GM06990 (cell line): ENCODE data around the gene PKP3.

ENCODE experiments used
- DNase-seq: peaks from one replicate; pipeline ENCODE4 v3.0.0-alpha.2; 2011; ENCODE audit not compliant: insufficient read length; ENCODE audit errors: extremely low read depth
- H3K27me3 ChIP-seq: replicated peaks from 2 replicates; pipeline ENCODE4 v1.6.0; 2011; ENCODE audit warnings: low read length; ENCODE audit not compliant: control insufficient read depth, insufficient read depth
- H3K36me3 ChIP-seq: 2 replicates; pipeline ENCODE4 v1.5.1; 2011; ENCODE audit warnings: low read length; ENCODE audit not compliant: control insufficient read depth, insufficient read depth
- H3K4me3 ChIP-seq: replicated peaks from 2 replicates; pipeline ENCODE4 v1.5.1; 2011; ENCODE audit warnings: low read depth, mild to moderate bottlenecking, control low read depth, low read length
- TF ChIP-seq, protein P1 (sequence below): IDR thresholded peaks from 2 replicates; pipeline ENCODE4 v1.5.1; 2011; ENCODE audit warnings: low read length, control low read depth, mild to moderate bottlenecking, inconsistent platforms; ENCODE audit not compliant: insufficient read depth, poor library complexity, severe bottlenecking

Gene PKP3

DNA sequence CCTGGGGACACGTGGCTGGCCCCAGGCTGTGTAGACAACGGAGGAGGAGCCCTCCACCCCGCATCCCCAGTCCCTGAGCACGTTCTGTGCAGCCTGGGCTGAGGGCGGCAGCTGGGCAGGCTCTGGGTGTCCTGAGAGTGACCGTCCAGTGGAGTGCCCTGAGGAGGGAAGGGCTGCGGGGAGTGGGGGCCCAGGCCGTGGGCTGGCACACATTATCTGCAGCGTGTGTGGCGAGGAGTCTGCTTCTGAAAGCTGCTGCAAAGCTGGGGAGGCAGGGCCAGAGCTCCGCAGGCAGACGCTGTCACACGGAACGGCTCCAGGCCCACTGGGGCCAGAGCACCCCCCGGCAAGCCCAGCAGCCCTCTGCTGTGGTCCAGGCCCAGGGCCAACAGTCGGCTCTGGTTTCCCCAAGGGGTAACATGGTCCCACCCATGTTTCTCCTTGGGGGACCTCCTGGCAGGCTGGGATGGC is 48.6 kb downstream of the PKP3 start:
- H3K27me3 ChIP-seq: no peaks in the 10 kb centered on the region
- no peak overlapping the region for H3K4me3 ChIP-seq
- TF ChIP-seq, protein P1, sequence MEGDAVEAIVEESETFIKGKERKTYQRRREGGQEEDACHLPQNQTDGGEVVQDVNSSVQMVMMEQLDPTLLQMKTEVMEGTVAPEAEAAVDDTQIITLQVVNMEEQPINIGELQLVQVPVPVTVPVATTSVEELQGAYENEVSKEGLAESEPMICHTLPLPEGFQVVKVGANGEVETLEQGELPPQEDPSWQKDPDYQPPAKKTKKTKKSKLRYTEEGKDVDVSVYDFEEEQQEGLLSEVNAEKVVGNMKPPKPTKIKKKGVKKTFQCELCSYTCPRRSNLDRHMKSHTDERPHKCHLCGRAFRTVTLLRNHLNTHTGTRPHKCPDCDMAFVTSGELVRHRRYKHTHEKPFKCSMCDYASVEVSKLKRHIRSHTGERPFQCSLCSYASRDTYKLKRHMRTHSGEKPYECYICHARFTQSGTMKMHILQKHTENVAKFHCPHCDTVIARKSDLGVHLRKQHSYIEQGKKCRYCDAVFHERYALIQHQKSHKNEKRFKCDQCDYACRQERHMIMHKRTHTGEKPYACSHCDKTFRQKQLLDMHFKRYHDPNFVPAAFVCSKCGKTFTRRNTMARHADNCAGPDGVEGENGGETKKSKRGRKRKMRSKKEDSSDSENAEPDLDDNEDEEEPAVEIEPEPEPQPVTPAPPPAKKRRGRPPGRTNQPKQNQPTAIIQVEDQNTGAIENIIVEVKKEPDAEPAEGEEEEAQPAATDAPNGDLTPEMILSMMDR: no peak
- no peaks in the 10 kb centered on the region for H3K36me3 ChIP-seq
- DNase-seq: peak; percentile 14

DNA sequence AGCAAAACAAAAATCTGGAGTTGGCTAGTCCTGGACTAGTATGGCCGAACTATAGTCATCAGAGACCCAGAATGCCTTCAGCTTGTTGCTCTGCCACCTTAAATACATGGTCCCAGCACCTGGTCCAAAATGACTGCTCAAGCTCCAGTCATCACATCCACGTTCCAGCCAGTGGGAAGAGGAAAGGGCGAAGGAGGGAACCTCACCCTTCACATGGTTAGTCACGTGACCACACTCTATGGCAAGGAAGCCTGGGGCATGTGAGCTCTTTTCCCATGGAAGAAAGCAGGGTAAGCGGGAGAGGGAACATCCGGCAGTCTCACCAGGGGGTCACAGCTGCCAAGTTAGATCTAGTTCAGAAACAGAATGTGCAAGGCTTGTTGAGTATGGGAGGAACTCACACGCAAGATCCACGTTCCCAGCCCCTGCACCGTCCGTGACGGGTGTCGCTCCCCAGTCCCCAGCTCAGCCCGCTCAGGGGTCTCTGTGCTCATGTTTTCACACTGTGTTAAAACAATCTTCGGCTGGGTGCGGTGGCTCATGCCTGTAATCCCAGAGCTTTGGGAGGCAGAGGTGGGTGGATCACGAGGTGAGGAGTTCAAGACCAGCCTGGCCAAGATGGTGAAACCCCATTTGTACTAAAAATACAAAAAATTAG is 49.7 kb downstream of the PKP3 start:
- no peaks in the 10 kb centered on the region for H3K36me3 ChIP-seq
- DNase-seq: peak; percentile 9
- H3K27me3 ChIP-seq: no peaks in the 10 kb centered on the region
- no peak overlapping the region for H3K4me3 ChIP-seq
- TF ChIP-seq, protein P1: no peak

DNA sequence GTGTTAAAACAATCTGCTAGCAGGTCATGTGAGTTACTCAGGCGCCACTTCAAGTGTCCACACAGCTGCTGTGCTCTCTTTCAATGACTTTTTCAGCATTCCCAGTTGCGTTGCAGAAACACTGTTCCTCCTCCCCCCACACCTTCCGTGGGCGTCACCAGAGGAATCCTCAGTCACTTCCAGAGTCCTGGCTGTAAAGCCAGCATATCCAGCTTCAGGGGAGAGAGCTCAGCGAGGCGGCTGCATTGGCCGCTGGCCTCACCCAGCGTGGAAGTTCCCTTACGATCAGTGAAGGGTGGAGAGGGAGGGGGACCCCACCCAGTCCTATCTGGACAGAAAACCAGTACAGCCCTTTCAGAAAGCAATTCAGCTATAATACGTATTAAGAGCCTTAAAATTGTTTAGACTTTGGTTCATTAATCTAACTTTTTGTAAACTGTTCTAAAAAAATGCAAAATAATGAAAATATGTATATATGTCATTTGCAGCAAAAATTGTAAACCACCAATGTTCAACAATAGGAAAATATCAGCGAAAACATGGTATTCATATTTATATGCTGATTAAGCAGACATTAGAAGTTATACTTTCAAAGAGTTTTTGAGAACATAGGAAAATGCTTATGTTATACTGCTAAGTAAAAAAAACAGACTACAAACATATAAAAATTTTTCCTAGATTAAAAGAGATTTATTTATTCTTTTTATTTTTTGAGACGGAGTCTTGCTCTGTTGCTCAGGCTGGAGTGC is 50.6 kb downstream of the PKP3 start:
- peak; percentile 6 for DNase-seq
- Histone ChIP-seq H3K36me3 (no peaks in the 10 kb centered on the region), H3K27me3 (no peaks in the 10 kb centered on the region), H3K4me3 (no peak overlapping the region)
- TF ChIP-seq, protein P1: no peak

DNA sequence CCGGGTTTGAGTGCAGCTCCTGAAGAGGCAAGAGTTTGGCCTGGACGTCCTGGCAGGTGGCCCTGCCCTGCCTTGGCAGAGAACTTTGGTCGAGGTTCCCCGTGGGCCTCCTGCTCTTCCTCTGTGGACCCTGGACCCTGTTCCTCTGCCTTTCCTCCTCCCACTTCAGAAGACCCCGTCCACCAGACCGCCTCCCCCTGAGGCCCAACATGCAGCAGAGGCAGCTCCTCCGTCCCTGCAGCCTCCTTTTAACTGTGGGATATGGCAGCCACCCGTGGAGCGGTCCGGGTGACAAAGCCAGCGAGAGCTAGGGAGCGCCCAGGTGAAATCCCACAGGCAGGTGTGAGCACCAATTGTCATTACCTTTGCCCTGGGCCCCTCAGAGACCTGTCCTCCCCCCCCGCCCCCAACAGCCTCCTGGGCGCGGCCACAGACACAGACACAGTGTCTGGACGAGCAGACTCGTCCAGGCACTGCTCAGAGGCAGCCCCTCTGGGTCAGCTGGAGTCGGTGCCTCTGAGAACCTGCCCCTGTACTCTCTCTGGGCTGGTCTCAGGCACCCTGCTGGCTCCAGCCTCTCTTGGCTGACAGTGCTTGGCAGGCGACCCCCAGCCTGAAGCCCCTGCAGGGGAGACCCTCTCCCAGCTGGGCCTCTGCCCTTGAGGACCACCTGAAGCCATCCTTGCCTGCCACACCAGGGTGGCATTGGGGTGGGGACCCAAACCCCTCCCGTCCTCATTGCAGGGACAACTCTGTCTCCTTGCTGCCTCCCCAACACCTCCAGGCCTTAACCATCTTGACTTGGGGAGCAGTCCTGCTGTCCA is 52.0 kb downstream of the PKP3 start:
- Histone ChIP-seq H3K4me3 (no peak overlapping the region), H3K36me3 (no peaks in the 10 kb centered on the region), H3K27me3 (no peaks in the 10 kb centered on the region)
- TF ChIP-seq, protein P1: no peak
- DNase-seq: no peak

DNA sequence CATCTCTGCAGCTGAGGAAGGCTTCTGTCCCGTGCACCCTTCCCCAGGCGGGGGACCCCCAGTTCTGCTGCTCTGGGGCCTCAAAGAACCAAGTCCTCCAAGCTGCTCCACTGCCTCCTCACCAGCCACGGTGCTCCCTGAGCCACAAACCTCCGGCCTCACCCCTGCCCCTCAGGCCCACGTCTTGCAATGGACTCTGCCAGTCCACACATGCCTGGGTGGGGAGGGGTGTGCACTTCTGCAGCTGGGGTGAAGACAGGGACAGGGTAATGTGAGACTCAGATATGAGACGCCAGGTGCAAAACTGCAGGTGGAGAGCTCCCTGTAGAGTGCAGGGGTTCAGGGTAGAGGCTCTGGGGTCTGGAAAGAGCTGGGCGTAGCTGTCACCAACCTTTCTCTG is 52.9 kb downstream of the PKP3 start:
- no peaks in the 10 kb centered on the region for H3K27me3 ChIP-seq
- H3K36me3 ChIP-seq: no peaks in the 10 kb centered on the region
- no peak overlapping the region for H3K4me3 ChIP-seq
- TF ChIP-seq, protein P1: no peak
- peak; percentile 18 for DNase-seq
